ENCODE measurements around the gene ACSL3.
"Not testable (repeated sequence)": the region's sequence is repeated elsewhere in the genome, so short reads cannot be mapped to it uniquely, and the experiment has no call there.

The ACSL3 gene

DNA sequence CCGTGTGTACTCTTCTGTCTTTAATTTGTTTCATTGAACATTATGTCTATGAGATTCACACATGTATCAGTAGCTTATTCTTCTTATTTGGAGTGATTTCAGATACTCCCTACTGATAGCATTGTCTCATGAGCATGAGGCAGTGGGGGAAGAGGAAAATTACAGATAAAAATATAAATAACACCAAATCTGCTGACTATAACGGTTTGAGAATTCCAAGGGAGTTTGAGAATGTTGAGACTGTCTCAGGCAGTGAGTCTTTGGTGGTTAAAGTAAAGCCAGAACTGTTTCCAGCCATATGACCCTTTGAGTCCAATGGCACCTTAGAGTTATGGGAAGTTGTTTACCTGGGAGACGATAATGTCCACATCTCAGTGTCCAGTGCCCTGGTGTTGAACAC is 118.6 kb downstream of the ACSL3 start:
- no peak for DNase-seq

DNA sequence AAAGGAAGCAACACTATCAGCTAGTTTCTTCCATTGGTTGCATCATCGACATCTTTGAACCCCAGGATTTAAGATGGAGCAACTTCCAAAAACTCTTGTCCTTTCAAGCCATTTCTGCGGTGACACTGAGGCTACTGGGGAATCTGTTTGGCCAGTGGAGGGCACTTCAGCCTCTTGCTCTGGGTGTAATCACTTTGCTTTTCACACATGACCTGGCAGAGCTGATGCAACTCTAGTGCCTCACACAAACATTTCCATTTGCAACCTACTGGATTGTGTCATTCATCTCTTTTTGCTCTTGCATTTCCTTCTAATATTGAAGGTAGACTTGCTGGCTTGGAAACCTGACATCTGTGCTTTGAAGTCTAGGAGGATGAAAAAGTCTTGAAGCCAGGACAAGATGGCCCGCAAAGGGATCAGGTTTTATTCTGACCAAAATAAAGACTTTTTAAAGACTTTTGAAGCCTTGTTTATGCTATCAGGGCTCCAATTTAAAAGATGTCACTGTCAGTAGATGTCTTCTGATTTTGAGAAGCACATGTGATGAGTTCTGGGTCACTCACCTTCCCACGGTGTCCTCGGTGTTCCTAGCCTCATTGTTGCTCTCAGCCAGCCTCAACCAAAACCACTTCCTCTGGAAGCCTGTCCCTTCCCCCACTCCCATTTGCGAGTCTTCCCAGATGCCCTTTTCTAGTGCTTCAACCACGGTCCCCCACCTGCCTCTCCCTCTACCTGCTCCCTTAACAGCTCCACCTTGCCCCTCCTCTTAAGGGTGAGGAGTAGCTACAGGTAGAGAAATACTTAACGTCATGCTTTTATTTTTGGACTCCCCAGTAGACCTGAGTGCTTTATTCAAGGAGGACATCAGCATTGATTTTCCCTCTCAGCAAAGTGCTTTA is 121.4 kb downstream of the ACSL3 start:
- DNase-seq = no peak

DNA sequence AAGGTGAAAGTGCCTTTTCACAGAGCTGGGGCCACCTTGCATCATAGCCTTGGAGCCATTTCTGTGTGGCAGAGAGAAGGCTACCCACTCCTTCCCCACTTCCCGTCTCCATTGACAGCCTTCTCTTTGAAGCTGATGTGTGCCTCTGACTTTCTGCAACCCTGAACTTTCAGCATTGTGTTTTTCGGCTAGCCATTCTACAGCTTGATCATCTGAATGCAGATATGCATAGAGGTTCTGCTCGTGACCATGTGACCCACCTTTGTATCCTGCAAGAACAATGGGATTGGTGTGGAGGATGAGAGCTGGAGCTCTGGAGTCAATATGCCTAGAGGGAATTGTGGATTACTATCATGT is 122.1 kb downstream of the ACSL3 start:
- no peak for DNase-seq

DNA sequence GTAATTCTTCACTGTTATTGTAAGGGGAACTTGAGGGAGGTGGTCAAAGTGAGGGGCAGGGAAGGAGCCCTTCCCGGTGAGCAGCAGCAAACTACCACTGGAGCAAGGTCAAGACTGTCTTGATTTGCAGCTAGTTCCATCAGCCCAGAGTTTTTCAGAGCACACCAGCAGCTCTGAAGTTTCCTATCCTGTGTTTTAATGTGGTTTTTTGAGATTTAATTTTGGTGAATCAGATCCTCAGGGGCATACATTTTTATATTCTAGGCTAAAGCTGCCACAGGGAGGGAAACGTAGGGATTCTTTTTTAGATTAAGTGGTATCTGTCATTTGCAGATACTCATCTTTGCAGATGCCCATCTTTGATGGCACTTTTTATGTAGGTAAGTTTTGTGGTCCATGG is 124.1 kb downstream of the ACSL3 start:
- DNase-seq = no peak

DNA sequence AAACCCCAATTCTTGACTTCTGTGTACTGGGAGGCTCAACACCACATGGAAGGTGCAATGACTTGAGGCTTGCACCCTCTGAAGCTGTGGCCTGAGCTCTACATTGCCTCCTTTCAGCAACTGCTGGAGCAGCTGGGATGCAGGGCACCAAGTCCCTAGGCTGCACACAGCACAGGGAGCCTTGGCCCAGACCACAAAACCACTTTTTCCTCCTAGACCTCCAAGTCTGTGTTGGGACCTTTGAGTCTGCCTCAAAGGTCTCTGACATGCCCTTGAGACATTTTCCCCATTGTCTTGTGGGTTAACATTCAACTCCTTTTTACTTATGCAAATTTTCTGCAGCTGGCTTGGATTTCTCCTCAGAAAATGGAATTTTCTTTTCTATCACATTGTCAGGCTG is 128.6 kb downstream of the ACSL3 start:
- no peak for DNase-seq

GRCh38 chr2:222990206-222990605 is 129.4 kb downstream of the ACSL3 start:
- not testable (repeated sequence) for DNase-seq

GRCh38 chr2:222992137-222992536 is 131.3 kb downstream of the ACSL3 start:
- DNase-seq = no peak
